Measurements from ENCODE around the gene PTPRG.

DNA sequence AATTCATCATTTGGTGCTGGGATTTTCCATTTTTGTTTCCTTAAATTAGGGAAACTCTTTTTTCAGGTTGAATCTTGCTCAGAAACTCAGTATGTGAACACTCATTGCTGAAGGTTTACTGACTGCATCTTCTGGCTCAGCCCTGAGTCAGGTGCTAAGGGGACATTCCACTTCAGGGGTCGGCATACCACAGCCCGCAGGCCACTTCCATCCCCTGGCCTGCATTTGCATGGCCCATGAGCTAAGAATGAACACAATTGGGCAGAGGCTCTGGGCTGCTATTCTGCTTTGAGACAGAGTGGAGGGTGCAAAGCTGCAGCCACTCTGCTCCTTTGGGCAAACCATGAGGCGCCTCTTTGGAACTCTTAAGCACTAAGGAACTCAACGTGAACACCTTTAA, 647.0 kb downstream of the PTPRG start:
- TF ChIP-seq, protein P1, sequence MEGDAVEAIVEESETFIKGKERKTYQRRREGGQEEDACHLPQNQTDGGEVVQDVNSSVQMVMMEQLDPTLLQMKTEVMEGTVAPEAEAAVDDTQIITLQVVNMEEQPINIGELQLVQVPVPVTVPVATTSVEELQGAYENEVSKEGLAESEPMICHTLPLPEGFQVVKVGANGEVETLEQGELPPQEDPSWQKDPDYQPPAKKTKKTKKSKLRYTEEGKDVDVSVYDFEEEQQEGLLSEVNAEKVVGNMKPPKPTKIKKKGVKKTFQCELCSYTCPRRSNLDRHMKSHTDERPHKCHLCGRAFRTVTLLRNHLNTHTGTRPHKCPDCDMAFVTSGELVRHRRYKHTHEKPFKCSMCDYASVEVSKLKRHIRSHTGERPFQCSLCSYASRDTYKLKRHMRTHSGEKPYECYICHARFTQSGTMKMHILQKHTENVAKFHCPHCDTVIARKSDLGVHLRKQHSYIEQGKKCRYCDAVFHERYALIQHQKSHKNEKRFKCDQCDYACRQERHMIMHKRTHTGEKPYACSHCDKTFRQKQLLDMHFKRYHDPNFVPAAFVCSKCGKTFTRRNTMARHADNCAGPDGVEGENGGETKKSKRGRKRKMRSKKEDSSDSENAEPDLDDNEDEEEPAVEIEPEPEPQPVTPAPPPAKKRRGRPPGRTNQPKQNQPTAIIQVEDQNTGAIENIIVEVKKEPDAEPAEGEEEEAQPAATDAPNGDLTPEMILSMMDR (IDR thresholded peaks at IDR 0.05) = no peak
- TF ChIP-seq EP300 (IDR thresholded peaks at IDR 0.05) = no peak
- TF ChIP-seq POLR2A (IDR thresholded peaks at IDR 0.05) = no peak
- no peak for TF ChIP-seq POLR2AphosphoS5 (IDR thresholded peaks at IDR 0.05)
